GM21526 (cell line): Measurements from ENCODE around the gene PROK2.

Experiments used
- ATAC-seq: cut with Tn5 transposase; IDR thresholded peaks from one replicate; pipeline ENCODE4 v1.9.1; 2021; ENCODE audit warnings: moderate library complexity; ENCODE audit not compliant: unreplicated experiment, low FRiP score

PROK2 gene

GRCh38 chr3:71751602-71752001 lies 33.3 kb downstream of the PROK2 start:
- no peak for ATAC-seq

- ATAC-seq = no peak
Measured at GRCh38 chr3:71744738-71745137, 40.2 kb downstream of the PROK2 start.

GRCh38 chr3:71742621-71743020 lies 42.3 kb downstream of the PROK2 start:
- no peak for ATAC-seq

DNA sequence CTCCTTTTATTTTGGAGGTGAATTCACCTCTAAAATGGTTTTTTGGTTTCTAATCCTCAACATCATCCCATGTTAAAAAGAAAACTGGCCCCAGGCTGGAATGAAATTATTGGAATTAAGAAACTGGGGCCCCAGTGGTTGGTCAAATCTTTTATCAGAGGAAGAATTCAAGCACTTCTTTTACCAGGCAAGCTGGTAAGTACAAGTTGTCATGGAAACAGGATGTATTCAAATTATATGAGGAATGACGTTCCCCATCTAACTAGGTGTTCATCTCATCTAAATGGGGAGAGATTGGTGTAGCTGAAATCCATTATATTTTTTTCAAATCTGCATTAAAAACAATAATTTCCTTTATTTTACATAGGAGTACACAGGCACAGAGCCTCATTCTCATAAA lies 50.1 kb downstream of the PROK2 start:
- no peak for ATAC-seq

DNA sequence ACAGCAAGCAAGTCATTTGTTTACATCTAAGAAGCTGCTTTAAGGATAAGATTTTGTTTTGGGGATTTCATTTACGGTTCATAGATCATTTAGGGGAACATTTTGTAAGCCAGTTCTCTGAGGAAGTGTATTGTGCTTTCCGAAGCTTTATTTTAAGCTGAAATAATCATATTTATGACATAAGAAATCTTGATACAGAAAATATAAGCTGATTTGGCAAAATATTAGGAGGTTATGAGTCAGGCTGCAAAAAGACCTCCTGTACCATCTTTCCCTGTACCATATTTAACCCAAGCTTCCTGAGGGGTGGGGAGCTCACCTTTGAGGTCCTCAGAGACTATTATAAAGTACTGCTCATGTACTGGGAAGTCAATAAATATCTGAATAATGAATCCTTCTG lies 51.6 kb downstream of the PROK2 start:
- no peak for ATAC-seq

GRCh38 chr3:71732637-71733036 lies 52.3 kb downstream of the PROK2 start:
- no peak for ATAC-seq

DNA sequence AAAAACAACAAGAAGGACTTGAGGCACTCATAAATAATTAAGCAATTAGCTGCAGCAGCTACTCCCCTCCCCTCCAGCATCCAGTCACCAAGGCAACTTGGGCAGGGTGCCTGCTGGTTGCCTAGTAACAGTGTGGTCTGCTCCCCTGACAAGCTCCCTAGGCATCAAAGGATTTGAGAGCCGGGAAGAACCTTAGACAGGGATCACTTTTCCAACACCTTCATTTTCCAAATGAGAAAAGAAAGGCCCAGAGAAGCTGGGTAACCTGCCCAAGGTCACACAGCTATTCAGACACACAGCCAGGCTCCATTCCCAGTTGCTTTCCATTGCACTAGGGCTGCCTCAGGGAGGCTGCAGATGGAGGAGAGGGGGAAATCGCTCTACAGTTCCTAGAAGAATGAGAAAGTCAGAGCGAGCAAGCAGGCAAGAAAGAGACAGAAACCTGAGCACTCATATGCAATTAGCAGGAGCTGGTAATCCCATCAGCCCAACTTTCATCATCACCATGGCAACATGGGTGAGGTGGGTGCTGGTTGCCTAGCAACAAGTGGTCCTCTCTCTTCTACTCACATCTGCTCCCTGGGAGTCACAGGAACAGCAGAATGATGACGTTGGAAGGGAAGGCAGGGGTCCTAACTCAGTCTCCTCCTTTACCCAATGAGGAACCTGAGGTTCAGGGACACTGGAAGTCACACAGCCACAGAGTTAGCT lies 56.2 kb downstream of the PROK2 start:
- ATAC-seq = no peak

DNA sequence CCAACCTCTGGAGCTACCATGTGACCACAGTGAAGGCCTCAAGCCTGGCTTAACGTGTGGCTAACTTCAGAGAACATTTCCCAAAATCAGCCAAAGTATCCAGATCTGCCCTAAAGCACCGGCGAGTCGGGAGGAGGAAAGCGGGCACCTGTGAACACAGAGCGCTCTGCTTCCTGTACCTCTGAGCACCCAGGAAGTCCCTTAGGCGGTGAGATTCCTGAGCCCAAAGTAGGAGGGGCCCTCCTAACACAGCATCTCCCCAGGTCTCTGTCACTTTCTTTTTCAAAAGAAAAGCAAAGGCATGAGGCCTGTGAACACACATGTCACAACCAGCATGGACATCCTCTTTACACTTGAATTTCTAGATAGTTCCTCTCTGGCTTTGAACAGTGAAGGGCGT lies 58.8 kb downstream of the PROK2 start:
- no peak for ATAC-seq

- peak; percentile 37 for ATAC-seq
Measured at GRCh38 chr3:71725271-71725991, 59.5 kb downstream of the PROK2 start, which contains the start of gene EIF4E3. EIF4E3 (minus strand) TSS chr3:71725402; CDS start chr3:71725367, 35 bp downstream.

DNA sequence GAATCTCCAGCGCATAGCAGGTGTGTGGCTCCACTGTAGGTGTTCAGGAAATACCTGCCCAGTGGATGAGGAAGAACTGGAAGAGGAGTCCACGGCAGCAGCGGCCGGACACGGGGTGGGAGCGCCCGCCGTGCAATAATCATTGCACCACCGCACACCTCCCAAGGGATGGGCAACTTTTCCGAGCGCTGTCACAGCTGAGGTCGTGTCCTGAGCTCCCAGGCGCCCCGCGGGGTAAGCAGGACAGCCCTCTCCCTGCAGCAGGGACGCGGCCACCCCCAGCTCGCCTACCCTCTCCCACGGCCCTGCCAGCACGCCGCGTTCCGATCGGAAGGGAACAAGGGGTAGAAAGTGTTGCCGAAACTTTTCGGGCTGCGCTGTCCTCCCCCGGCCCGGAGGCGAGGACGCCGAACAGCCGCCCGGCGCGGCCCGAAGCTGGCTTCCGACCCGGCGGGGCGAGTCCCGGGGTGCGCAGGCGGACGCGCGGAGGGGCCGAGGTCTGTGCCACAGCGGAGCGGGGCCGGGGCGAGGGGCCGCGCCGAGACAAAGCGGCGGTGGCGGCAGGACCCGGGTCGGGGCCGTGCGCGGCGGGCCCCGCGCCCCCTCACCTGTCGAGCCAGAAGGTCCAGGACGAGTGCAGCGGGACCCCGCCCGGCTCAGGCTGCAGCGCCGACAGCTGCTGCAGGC lies 60.2 kb downstream of the PROK2 start:
- ATAC-seq = peak; percentile 32

GRCh38 chr3:71724171-71724453 lies 60.8 kb downstream of the PROK2 start:
- ATAC-seq = no peak

DNA sequence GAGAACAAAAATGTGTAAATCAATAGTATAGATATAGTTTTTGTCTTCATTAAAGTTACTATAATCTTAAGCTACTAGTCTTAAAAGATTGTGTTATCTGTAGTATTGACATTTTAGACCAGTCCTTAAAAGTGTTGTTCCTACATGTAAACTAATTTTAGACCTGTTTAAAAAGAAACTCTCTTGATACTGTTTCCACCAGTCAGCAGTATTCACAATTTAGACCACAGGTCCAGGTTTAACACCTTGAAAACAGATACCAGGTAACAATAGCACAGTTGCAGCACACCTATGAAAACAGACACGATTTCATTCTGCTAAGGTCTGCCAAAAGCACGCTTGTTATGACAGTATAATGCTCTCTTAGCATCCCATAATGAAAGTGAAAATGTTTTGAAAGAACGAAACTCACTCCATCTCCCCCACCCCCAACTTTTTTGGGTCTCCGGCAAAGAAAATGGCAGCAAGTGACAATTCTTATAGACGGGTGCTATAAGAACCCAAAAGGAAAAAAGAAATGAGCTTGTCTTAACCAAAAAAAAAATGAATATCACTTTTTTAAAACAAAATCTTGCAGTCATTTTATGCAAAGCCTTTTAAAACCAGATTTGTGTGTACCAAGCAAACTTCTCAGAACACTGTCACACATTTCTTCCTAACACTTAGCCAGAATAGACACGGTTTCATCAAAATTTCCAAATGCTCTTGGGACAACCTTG lies 61.3 kb downstream of the PROK2 start:
- ATAC-seq = no peak

DNA sequence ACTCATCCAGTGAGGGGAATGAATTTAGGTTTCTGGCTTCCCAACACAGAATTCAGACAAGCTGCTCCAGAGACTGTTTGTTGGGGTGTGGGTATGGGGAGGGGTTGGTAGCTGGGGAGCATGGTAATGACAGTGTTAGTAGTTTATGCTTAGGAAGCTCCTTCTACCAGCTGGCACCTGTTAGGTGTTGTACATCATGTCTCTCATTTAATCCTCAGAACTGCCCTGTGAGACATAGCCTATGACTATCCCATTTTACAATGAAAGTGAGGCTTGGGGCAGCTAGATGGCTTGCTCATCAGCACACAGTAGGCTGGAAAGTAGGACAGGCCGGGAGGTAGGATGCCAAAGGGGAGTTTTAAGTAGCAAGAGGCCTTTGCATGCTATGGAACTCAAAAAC lies 62.3 kb downstream of the PROK2 start:
- ATAC-seq = no peak
